Peyer's patch (tissue), 4 donors: ENCODE results near the gene UBLCP1. TPM values are rescaled to one million over a fixed set of nuclear protein-coding genes. Genes with fewer than 3 reads are reported as not detected.

ENCODE experiments used
- DNase-seq, 3 donors: peaks; one replicate each; pipeline ENCODE4 v3.0.0-alpha.2; 2017 to 2019
- H3K27ac ChIP-seq, 4 donors: fragments of 200-600 bp; sonication (generic); one replicate each; pipeline ENCODE4 v1.5.1; 2016 to 2019
- H3K27me3 ChIP-seq, 2 donors: fragments of 200-600 bp; sonication (generic); one replicate each; pipeline ENCODE4 v1.5.1; 2019
- H3K36me3 ChIP-seq, 3 donors: fragments of 200-600 bp; sonication (generic); one replicate each; pipeline ENCODE4 v1.5.1; 2016 to 2019
- H3K4me1 ChIP-seq, 4 donors: fragments of 200-600 bp; sonication (generic); one replicate each; pipeline ENCODE4 v1.5.1; 2016 to 2019
- H3K4me3 ChIP-seq, 4 donors: fragments of 200-600 bp; sonication (generic); 1 replicate in 3 of 4; 2 replicates in 1 of 4; pipeline ENCODE4 v1.5.1; 2016 to 2019; ENCODE audit warnings: mild to moderate bottlenecking in 1 of 4
- H3K9me3 ChIP-seq, 4 donors: fragments of 200-600 bp; sonication (generic); one replicate each; pipeline ENCODE4 v1.5.1; 2016 to 2019; ENCODE audit warnings: mild to moderate bottlenecking in 1 of 4
- POLR2A ChIP-seq, 2 donors: fragments of 450-650 bp; IDR thresholded peaks; one replicate each; pipeline ENCODE4 v1.5.1; 2017; ENCODE audit warnings: antibody characterized with exemption in 2 of 2, mild to moderate bottlenecking in 2 of 2, moderate library complexity in 2 of 2
- total RNA-seq, 4 donors: library from RNA; depleted of rRNA; stranded (reverse); fragments of >200 nt; gene quantifications; one replicate each; pipeline ENCODE4 v1.1.0, GENCODE V29; 2016
- TF ChIP-seq, protein P1 (sequence below), 6 experiments: fragments of 450-650 bp in 4 of 6; fragments of 200-600 bp in 2 of 6; sonication (generic) in 1 of 6; IDR thresholded peaks; one replicate each; pipeline ENCODE4 v1.5.1; 2017 to 2019; ENCODE audit warnings: antibody characterized with exemption in 6 of 6, mild to moderate bottlenecking in 3 of 6, moderate library complexity in 1 of 6

The UBLCP1 gene, protein sequence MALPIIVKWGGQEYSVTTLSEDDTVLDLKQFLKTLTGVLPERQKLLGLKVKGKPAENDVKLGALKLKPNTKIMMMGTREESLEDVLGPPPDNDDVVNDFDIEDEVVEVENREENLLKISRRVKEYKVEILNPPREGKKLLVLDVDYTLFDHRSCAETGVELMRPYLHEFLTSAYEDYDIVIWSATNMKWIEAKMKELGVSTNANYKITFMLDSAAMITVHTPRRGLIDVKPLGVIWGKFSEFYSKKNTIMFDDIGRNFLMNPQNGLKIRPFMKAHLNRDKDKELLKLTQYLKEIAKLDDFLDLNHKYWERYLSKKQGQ
- total RNA-seq: 10 to 100 TPM in 2 of 4 donors, 1 to 10 TPM in 2; 8.2 to 19.8 (median 10.8) TPM

DNA sequence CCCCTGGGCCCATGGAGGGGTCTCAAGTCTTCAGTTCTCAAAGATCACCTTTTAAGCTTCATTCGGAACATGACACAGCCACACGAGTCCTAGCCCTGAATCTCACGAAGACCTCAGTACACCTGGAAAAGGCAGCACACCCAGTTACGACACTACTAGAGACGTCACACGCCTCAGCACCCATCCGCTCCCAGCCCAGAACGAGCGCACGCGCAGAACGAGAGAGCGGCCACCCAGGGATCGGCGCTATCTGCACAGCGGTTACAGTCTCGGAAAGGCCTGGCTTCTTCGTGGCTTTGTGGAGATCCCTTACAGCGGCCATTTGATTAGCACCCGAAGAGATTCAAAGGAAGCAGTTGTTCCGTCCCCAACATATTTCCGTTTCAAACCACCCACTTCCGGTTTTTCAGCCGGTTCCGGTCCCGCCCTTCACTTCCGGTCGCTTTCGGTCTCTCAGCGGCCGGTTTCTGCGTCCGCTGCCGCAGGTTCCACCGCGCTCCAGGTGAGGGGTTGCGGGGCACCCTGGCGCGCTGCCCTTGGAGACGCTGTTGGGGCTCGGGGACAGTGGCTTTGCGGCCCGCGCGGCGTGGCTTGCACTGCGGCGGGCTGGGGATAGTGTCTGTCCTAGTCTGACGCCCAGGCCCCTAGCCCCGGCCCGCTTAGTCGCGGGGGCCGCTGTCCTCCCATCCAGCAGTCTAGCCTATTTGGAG, at the start of gene UBLCP1:
UBLCP1 (plus strand) TSS at position 432 of the 710 bp plus-strand sequence. CDS start 5,626 bp downstream, outside the sequence.
- DNase-seq: peak; percentile 73 to 92 (median 89)
- Histone ChIP-seq H3K27ac (peak within 1 kb of the TSS; percentile 89 to 92 (median 90)), H3K27me3 (no peaks in the 10 kb centered on the region), H3K4me3 (peak within 1 kb of the TSS; percentile 72 to 91 (median 84)), H3K9me3 (no peaks in the 10 kb centered on the region), H3K36me3 (no peaks in the 10 kb centered on the region), H3K4me1 (peaks cover 0 to 8% (median 0%) of the 10 kb centered on the region in 4 donors)
- TF ChIP-seq, protein P1, sequence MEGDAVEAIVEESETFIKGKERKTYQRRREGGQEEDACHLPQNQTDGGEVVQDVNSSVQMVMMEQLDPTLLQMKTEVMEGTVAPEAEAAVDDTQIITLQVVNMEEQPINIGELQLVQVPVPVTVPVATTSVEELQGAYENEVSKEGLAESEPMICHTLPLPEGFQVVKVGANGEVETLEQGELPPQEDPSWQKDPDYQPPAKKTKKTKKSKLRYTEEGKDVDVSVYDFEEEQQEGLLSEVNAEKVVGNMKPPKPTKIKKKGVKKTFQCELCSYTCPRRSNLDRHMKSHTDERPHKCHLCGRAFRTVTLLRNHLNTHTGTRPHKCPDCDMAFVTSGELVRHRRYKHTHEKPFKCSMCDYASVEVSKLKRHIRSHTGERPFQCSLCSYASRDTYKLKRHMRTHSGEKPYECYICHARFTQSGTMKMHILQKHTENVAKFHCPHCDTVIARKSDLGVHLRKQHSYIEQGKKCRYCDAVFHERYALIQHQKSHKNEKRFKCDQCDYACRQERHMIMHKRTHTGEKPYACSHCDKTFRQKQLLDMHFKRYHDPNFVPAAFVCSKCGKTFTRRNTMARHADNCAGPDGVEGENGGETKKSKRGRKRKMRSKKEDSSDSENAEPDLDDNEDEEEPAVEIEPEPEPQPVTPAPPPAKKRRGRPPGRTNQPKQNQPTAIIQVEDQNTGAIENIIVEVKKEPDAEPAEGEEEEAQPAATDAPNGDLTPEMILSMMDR (IDR thresholded peaks at IDR 0.05): no peak
- peak; percentile 25 to 36 for TF ChIP-seq POLR2A (IDR thresholded peaks at IDR 0.05)

DNA sequence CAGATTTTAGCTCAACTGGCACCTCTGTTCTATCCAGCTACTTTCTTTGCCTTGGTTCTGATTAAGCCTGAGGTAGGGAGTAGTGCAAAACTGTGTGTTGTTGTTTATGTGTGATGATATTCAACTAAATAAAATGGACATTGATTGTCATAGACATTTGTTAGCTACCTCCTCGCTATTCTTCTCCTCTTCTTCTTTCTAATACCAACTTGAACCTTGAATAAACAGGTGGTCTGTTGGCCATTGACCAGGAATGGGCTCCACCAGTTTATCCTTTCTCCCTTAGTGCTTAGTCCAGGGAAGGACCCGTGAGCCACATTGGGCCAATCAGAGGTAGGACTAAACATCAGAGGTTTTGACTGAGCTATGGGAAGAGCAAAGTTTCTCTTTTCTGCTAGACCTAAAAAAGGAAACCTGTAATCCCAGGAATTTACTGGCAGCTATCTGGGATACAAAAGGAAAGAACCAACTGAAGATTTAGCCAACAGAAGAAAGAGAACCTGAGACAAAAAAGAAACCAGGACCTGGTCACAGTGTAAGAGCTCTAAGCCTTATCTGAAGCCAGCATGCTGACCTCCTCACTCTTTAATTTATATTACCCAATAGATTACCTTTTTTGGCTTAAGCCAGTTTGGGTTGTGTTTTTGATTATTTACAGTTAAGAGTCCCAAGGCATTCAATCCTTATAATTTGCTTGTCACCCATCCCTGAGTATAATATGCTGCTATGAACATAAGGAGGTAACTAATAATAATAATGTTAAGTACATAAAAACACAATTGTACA, 48.4 kb upstream of the UBLCP1 start:
- H3K4me3 ChIP-seq: no peak overlapping the region
- H3K27ac ChIP-seq: no peak overlapping the region
- no peaks in the 10 kb centered on the region for H3K9me3 ChIP-seq
- TF ChIP-seq POLR2A (IDR thresholded peaks at IDR 0.05): no peak
- TF ChIP-seq, protein P1 (IDR thresholded peaks at IDR 0.05): no peak
- no peak for DNase-seq
- H3K4me1 ChIP-seq: peaks cover 0 to 29% (median under 1%) of the 10 kb centered on the region in 4 donors
- H3K27me3 ChIP-seq: no peaks in the 10 kb centered on the region
- H3K36me3 ChIP-seq: no peaks in the 10 kb centered on the region

DNA sequence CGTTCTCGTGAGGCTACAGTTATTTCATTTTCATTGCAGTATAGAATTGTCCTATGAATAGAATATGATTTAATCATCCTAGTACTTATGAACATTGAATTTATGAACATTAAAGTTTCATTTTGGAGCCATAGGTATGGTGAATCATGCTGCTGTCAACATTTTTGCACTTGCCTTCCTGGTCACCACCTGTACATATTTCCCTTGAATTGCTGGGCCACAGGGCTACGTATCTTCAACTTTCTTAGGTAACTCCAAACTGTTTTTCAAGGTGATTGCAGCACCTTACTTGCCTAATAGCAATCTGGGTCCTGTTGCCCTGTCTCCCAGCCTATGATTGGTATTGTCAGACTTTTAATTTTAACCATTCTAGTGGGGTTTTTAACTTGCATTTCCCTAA, 47.2 kb upstream of the UBLCP1 start:
- no peaks in the 10 kb centered on the region for H3K27me3 ChIP-seq
- TF ChIP-seq, protein P1 (IDR thresholded peaks at IDR 0.05): no peak
- TF ChIP-seq POLR2A (IDR thresholded peaks at IDR 0.05): no peak

DNA sequence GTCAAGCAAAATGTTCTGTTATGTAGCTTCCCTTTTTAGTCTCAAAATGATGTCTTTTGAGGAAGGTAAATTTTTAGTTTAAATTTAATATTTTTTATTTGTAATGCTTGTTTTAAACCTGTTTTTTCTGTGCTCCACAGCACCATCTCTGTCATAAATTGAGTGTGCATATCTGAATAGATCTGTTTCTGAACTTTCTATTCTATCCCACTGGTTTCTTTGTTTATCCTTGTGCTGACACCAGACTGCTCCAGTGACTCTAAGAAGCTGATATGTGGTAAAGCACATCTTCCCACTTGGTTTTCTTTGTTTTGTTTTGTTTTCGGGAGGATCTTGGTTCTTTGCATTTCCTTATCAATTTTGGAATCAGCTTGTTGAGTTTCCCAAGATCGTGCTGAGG, 46.6 kb upstream of the UBLCP1 start:
- TF ChIP-seq, protein P1 (IDR thresholded peaks at IDR 0.05): no peak
- no peak for TF ChIP-seq POLR2A (IDR thresholded peaks at IDR 0.05)
- H3K9me3 ChIP-seq: no peaks in the 10 kb centered on the region
- H3K27ac ChIP-seq: no peak overlapping the region
- no peak overlapping the region for H3K4me3 ChIP-seq
- H3K27me3 ChIP-seq: no peaks in the 10 kb centered on the region
- H3K4me1 ChIP-seq: peaks cover 0 to 14% (median 0%) of the 10 kb centered on the region in 4 donors
- no peak for DNase-seq
- no peaks in the 10 kb centered on the region for H3K36me3 ChIP-seq

More for the DNA sequence above, 47.2 kb upstream of the UBLCP1 start:
- peaks cover 0 to 19% (median 0%) of the 10 kb centered on the region in 4 donors for H3K4me1 ChIP-seq
- DNase-seq: no peak
- no peak overlapping the region for H3K27ac ChIP-seq
- H3K4me3 ChIP-seq: no peak overlapping the region
- H3K36me3 ChIP-seq: no peaks in the 10 kb centered on the region
- H3K9me3 ChIP-seq: no peaks in the 10 kb centered on the region

DNA sequence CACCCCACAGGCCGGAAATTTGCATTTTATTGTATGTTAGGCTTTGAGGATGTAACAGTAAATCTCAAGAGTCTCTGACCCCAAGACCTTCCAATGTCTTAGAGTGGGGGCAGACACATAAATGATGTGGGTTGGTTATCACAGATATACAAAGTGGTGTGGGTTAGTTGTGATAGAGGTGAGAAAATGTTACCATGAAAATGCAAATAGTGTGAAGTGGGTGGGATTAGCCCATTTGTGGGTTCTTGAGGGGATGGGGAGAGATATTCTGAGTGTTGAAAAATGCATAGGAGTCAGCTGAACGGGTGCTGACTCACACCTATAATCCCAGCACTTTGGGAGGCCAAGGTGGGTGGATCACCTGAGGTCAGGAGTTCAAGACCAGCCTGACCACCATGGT, 45.9 kb upstream of the UBLCP1 start:
- H3K4me3 ChIP-seq: no peak overlapping the region
- peaks cover 0 to 7% (median 0%) of the 10 kb centered on the region in 4 donors for H3K4me1 ChIP-seq
- no peaks in the 10 kb centered on the region for H3K27me3 ChIP-seq
- H3K36me3 ChIP-seq: no peaks in the 10 kb centered on the region
- no peaks in the 10 kb centered on the region for H3K9me3 ChIP-seq
- TF ChIP-seq POLR2A (IDR thresholded peaks at IDR 0.05): no peak
- no peak overlapping the region for H3K27ac ChIP-seq
- DNase-seq: no peak
